Stomach (tissue), 9 donors: ENCODE measurements around the gene UBE2J1. TPM values are rescaled to one million over a fixed set of nuclear protein-coding genes. Genes with fewer than 3 reads are reported as not detected.

ENCODE experiments used
- DNase-seq, 2 donors: peaks; one replicate each; pipeline versions ENCODE4 v3.0.0 to v3.0.0-alpha.2; 2013 to 2019
- H3K27ac ChIP-seq, 5 donors: fragments of 200-600 bp in 4 of 5; sonication (generic) in 4 of 5; one replicate each; pipeline ENCODE4 v1.5.1; 2013 to 2019; ENCODE audit warnings: mild to moderate bottlenecking in 1 of 5, moderate library complexity in 1 of 5
- H3K27me3 ChIP-seq, 3 donors: fragments of 200-600 bp; sonication (generic); one replicate each; pipeline ENCODE4 v1.5.1; 2017 to 2019; ENCODE audit warnings: mixed run types in 1 of 3
- H3K36me3 ChIP-seq, 4 donors: fragments of 200-600 bp; sonication (generic); 1 replicate in 3 of 4; 2 replicates in 1 of 4; pipeline ENCODE4 v1.5.1; 2016 to 2019
- H3K4me1 ChIP-seq, 4 donors: fragments of 200-600 bp; sonication (generic); one replicate each; pipeline ENCODE4 v1.5.1; 2016 to 2019
- H3K4me3 ChIP-seq, 4 donors: fragments of 200-600 bp; sonication (generic) in 3 of 4; one replicate each; pipeline ENCODE4 v1.5.1; 2016 to 2019; ENCODE audit warnings: mild to moderate bottlenecking in 1 of 4
- H3K9me3 ChIP-seq, 4 donors: fragments of 200-600 bp; sonication (generic); one replicate each; pipeline ENCODE4 v1.5.1; 2016 to 2019
- EP300 ChIP-seq: sonication (generic); formaldehyde crosslinking; IDR thresholded peaks from one replicate; pipeline ENCODE4 v1.6.1; 2017; ENCODE audit warnings: antibody characterized with exemption
- POLR2A ChIP-seq, 4 donors: fragments of 450-650 bp; IDR thresholded peaks; one replicate each; pipeline ENCODE4 v1.6.1; 2016; ENCODE audit warnings: antibody characterized with exemption in 4 of 4, control low read depth in 2 of 4, mild to moderate bottlenecking in 1 of 4, moderate library complexity in 1 of 4
- POLR2AphosphoS5 ChIP-seq, 3 donors: sonication (generic); formaldehyde crosslinking; IDR thresholded peaks; one replicate each; pipeline ENCODE4 v1.6.1; 2016; ENCODE audit warnings: antibody characterized with exemption in 3 of 3
- WGBS, 5 donors: extraction: QIAGEN DNeasy Blood & Tissue Kit in 3 of 5; methylation state at CpG; one replicate each; pipeline versions ENCODE4 v1.1.5 to v1.1.7; 2013 to 2018; 5-methylcytosine and 5-hydroxymethylcytosine counted together
- intact Hi-C: fragments of 100-400 bp; cut with DNase I; formaldehyde crosslinking; loops from one replicate; pipeline ENCODE4 v1.15.1; 2023; ENCODE audit warnings: low total_unique reads
- polyA plus RNA-seq, 3 donors: library from polyadenylated mRNA; stranded (reverse); fragments of 200-250 nt; gene quantifications; one replicate each; pipeline ENCODE4 v1.2.3, GENCODE V29; 2013
- total RNA-seq, 5 donors: library from RNA; depleted of rRNA; stranded (reverse); fragments of >200 nt; gene quantifications; one replicate each; pipeline versions ENCODE4 v1.1.0 to v1.2.3, GENCODE V29; 2014 to 2016
- TF ChIP-seq, protein P1 (sequence below), 7 experiments: fragments of 450-650 bp in 4 of 7; fragments of 200-600 bp in 3 of 7; sonication (generic) in 3 of 7; IDR thresholded peaks; one replicate each; pipeline ENCODE4 v1.5.1; 2016 to 2019; ENCODE audit warnings: antibody characterized with exemption in 7 of 7, control low read depth in 2 of 7, mild to moderate bottlenecking in 1 of 7
- donor health status: healthy with polysubstance abuse.
- donor health status: Bipolar disorder and iron deficiency.
- donor health status: healthy.

Gene UBE2J1
- total and polyA plus RNA-seq, 8 donors: 5.2 to 58.6 (median 24.0) TPM

GRCh38 chr6:89351671-89352277 lies 748 bp downstream of the UBE2J1 start:
- Histone ChIP-seq H3K27me3 (no peaks in the 10 kb centered on the region), H3K36me3 (no peaks in the 10 kb centered on the region), H3K27ac (peak overlapping the region; percentile 97 to 99 (median 99)), H3K4me3 (peak overlapping the region; percentile 62 to 82 (median 66)), H3K4me1 (peaks cover 19 to 59% (median 51%) of the 10 kb centered on the region in 4 donors), H3K9me3 (no peaks in the 10 kb centered on the region)
- TF ChIP-seq EP300: no peak
- TF ChIP-seq POLR2A (IDR thresholded peaks at IDR 0.05): no peak
- no peak for TF ChIP-seq POLR2AphosphoS5 (IDR thresholded peaks at IDR 0.05)
- TF ChIP-seq, protein P1, sequence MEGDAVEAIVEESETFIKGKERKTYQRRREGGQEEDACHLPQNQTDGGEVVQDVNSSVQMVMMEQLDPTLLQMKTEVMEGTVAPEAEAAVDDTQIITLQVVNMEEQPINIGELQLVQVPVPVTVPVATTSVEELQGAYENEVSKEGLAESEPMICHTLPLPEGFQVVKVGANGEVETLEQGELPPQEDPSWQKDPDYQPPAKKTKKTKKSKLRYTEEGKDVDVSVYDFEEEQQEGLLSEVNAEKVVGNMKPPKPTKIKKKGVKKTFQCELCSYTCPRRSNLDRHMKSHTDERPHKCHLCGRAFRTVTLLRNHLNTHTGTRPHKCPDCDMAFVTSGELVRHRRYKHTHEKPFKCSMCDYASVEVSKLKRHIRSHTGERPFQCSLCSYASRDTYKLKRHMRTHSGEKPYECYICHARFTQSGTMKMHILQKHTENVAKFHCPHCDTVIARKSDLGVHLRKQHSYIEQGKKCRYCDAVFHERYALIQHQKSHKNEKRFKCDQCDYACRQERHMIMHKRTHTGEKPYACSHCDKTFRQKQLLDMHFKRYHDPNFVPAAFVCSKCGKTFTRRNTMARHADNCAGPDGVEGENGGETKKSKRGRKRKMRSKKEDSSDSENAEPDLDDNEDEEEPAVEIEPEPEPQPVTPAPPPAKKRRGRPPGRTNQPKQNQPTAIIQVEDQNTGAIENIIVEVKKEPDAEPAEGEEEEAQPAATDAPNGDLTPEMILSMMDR (IDR thresholded peaks at IDR 0.05): no peak
- WGBS, 5 donors: 0 to 2% (median 1%) methylated on average over 12 of the region's 12 CpGs
- DNase-seq: peak in 1 of 2 donors; percentile 47
- intact Hi-C loops: no loop called here

DNA sequence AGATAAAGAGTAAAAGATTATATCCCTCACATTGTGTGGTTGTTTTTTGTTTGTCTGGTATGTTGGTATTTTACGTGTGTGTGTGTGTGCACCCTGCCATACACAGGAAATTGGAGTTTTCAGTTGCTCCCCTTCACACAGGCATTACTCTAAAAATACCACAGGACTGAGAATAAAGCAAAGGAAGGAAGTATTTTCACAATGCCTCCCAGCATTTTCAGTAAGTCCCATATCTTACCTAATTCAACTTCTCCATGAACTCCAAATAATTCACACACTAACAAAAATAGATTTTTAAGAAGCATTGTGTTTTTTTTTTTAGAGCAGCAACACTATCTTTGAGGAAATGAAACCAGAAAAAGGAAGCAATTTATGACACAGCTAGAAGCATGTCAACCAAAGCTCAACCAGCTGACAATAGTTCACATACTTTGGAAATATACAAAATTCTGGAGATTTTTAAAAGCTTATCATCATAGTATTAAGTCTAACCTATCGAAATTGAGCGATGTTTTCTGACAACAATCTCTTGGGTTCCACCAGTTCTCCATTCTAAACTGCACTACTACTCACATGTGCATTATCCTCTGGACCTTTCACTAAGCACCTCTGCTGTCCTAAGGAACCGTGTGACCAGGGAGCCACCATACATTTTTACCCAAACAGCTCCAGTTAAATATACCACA lies 2.1 kb downstream of the UBE2J1 start:
- Histone ChIP-seq H3K27ac (peak overlapping the region in 4 of 5 donors; percentile 97 to 99 (median 99)), H3K9me3 (no peaks in the 10 kb centered on the region), H3K36me3 (no peaks in the 10 kb centered on the region), H3K4me3 (peak overlapping the region; percentile 62 to 82 (median 66)), H3K4me1 (peaks cover 19 to 71% (median 58%) of the 10 kb centered on the region in 4 donors), H3K27me3 (no peaks in the 10 kb centered on the region)
- TF ChIP-seq POLR2A (IDR thresholded peaks at IDR 0.05) (no peak), POLR2AphosphoS5 (IDR thresholded peaks at IDR 0.05) (peak in 1 of 3 donors; percentile 7)
- intact Hi-C loops: no loop called here
- DNase-seq: peak in 1 of 2 donors; percentile 47
- 24 to 43% (median 32%) methylated on average over 4 of the region's 4 CpGs for WGBS, 5 donors

DNA sequence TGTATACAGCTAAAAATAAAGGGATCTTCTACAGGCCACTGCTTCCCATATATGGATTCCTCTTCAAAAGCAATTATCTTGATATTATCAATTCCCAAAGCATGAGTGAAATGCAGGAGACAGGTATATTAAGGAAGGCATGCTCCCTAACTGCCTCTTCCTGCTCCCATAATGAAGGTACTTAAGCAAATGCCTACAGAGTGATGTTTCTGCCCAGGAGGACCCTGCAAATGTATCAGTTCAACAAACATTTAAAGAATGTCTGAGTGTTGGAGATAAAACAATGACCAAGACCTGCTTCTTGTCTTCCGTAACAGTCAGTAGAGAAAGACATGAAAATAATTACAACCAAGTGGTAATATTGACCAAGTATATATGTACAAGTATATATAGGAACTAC lies 4.2 kb downstream of the UBE2J1 start:
- Histone ChIP-seq H3K4me3 (no peak overlapping the region), H3K27ac (peak overlapping the region in 2 of 5 donors; percentile 10 to 99), H3K27me3 (no peaks in the 10 kb centered on the region), H3K36me3 (no peaks in the 10 kb centered on the region), H3K4me1 (peaks cover 19 to 80% (median 65%) of the 10 kb centered on the region in 4 donors), H3K9me3 (no peaks in the 10 kb centered on the region)
- intact Hi-C loops: no loop called here
- WGBS, 5 donors: 93 to 100% (median 98%) methylated on average over 1 of the region's 1 CpG
- TF ChIP-seq EP300 (no peak), POLR2AphosphoS5 (IDR thresholded peaks at IDR 0.05) (no peak)
- no peak for DNase-seq

DNA sequence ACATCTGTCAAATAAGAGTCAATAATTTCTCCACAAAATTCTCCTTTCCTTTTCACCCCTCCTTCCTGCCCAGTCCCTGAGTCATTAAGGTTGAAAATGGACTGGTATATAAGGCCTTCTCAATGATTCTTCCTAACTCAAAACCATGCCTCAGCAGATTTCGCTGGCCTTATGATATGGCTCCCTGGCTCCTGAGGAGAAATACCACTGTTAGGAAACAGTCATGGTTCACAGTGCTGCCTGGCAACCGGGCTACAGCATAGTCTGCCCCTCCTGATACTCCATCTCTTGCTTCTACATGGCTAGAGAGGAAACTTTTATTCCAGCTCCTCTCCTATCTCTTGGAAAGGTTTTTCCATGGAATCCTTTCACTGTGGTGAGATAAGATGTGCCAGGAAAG lies 4.7 kb downstream of the UBE2J1 start:
- TF ChIP-seq, protein P1 (IDR thresholded peaks at IDR 0.05): no peak
- TF ChIP-seq EP300: no peak
- no peak for TF ChIP-seq POLR2A (IDR thresholded peaks at IDR 0.05)
- no peak for TF ChIP-seq POLR2AphosphoS5 (IDR thresholded peaks at IDR 0.05)
- Histone ChIP-seq H3K27ac (peak overlapping the region in 3 of 5 donors; percentile 10 to 63 (median 27)), H3K27me3 (no peaks in the 10 kb centered on the region), H3K36me3 (peaks cover 0 to 3% (median 0%) of the 10 kb centered on the region in 4 donors), H3K9me3 (no peaks in the 10 kb centered on the region), H3K4me3 (no peak overlapping the region), H3K4me1 (peaks cover 19 to 75% (median 60%) of the 10 kb centered on the region in 4 donors)
- DNase-seq: peak in 1 of 2 donors; percentile 52
- WGBS, 5 donors: 47 to 72% (median 67%) methylated on average over 2 of the region's 2 CpGs
- intact Hi-C loops: no loop called here

DNA sequence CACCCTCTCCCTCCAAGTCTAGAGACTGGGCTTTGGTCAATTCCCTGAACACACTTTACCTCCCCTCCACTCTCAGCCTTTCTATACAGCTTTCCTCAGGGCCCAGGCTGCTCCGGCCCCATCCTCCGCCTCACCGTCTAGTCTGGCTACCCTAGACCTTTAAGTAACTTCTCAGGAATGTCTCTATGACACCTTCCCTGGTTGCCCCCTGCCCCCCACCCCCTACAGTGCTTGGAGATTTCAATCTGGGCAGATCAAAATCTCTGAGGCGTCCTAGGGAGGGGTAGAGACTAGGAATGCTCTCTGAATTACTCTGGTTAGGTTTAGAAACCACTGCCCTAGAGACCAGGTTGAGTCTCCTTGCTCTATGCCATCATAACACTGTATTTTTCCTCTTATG lies 6.1 kb downstream of the UBE2J1 start:
- WGBS, 5 donors: 84 to 96% (median 90%) methylated on average over 4 of the region's 4 CpGs
- peaks cover 19 to 73% (median 55%) of the 10 kb centered on the region in 4 donors for H3K4me1 ChIP-seq

More for the DNA sequence above, 6.1 kb downstream of the UBE2J1 start:
- Histone ChIP-seq H3K9me3 (no peaks in the 10 kb centered on the region), H3K27me3 (no peaks in the 10 kb centered on the region), H3K4me3 (no peak overlapping the region), H3K27ac (no peak overlapping the region), H3K36me3 (peaks cover 9 to 12% (median 10%) of the 10 kb centered on the region in 4 donors)
- no peak for TF ChIP-seq POLR2A (IDR thresholded peaks at IDR 0.05)
- TF ChIP-seq, protein P1 (IDR thresholded peaks at IDR 0.05): no peak
- no peak for TF ChIP-seq POLR2AphosphoS5 (IDR thresholded peaks at IDR 0.05)
- TF ChIP-seq EP300: no peak
- no peak for DNase-seq
- intact Hi-C loops: no loop called here
